Large intestine (tissue), 3 donors: ENCODE data around the gene CEP120. TPM values are rescaled to one million over a fixed set of nuclear protein-coding genes. Genes with fewer than 3 reads are reported as not detected.
A peak's percentile ranks its signal among the peaks of the same experiment; 100 is the strongest.

Source experiments
- DNase-seq, 2 donors: peaks; one replicate each; pipeline versions ENCODE4 v3.0.0 to v3.0.0-alpha.2; 2013
- H3K27ac ChIP-seq: one replicate; pipeline ENCODE4 v1.5.1; 2013; ENCODE audit warnings: low read length
- H3K27me3 ChIP-seq: 2 replicates; pipeline ENCODE4 v1.6.1; 2013; ENCODE audit warnings: low read length; ENCODE audit not compliant: control insufficient read depth, insufficient read depth
- H3K36me3 ChIP-seq: 2 replicates; pipeline ENCODE4 v1.6.1; 2013; ENCODE audit warnings: low read length; ENCODE audit not compliant: control insufficient read depth, insufficient read depth
- H3K4me1 ChIP-seq: one replicate; pipeline ENCODE4 v1.6.1; 2013; ENCODE audit warnings: low read length; ENCODE audit not compliant: control insufficient read depth, insufficient read depth
- H3K4me3 ChIP-seq: one replicate; pipeline ENCODE4 v1.5.1; 2013; ENCODE audit warnings: low read length
- H3K9me3 ChIP-seq: one replicate; pipeline ENCODE4 v1.6.1; 2013; ENCODE audit warnings: mild to moderate bottlenecking, low read depth, low read length, moderate library complexity; ENCODE audit not compliant: control insufficient read depth
- WGBS: methylation state at CpG from one replicate; pipeline ENCODE4 v1.1.5; 2013; ENCODE audit warnings: low lambda C conversion rate; ENCODE audit not compliant: insufficient coverage; 5-methylcytosine and 5-hydroxymethylcytosine counted together
- polyA plus RNA-seq: library from polyadenylated mRNA; unstranded; fragments of 120-200 nt; gene quantifications from one replicate; pipeline ENCODE4 v1.2.1, GENCODE V29; 2013

The CEP120 gene
- polyA plus RNA-seq, 1 donor: 12.2 TPM

- no peak overlapping the region for H3K4me3 ChIP-seq
These were observed 31.2 kb upstream of the CEP120 start for GRCh38 chr5:123454259-123454911.

GRCh38 chr5:123452401-123452800 is 29.2 kb upstream of the CEP120 start:
- no CpG with 5 or more reads among the region's 4 CpGs for WGBS
- H3K4me3 ChIP-seq: no peak overlapping the region
- no peak overlapping the region for H3K27ac ChIP-seq

More at GRCh38 chr5:123454259-123454911, 31.2 kb upstream of the CEP120 start:
- Histone ChIP-seq H3K9me3 (no peaks in the 10 kb centered on the region), H3K4me1 (peaks cover 16% of the 10 kb centered on the region), H3K36me3 (no peaks in the 10 kb centered on the region), H3K27me3 (no peaks in the 10 kb centered on the region), H3K27ac (no peak overlapping the region)
- no CpG with 5 or more reads among the region's 1 CpG for WGBS
- DNase-seq: peak in 1 of 2 donors; percentile 18

GRCh38 chr5:123451047-123451446 is 27.8 kb upstream of the CEP120 start:
- H3K4me3 ChIP-seq: no peak overlapping the region
- H3K27ac ChIP-seq: no peak overlapping the region
- H3K9me3 ChIP-seq: no peaks in the 10 kb centered on the region
- WGBS: no CpG with 5 or more reads among the region's 3 CpGs
- H3K4me1 ChIP-seq: peaks cover 15% of the 10 kb centered on the region
- no peak for DNase-seq
- H3K27me3 ChIP-seq: no peaks in the 10 kb centered on the region
- no peaks in the 10 kb centered on the region for H3K36me3 ChIP-seq

More at GRCh38 chr5:123452401-123452800, 29.2 kb upstream of the CEP120 start:
- H3K4me1 ChIP-seq: peaks cover 21% of the 10 kb centered on the region
- H3K27me3 ChIP-seq: no peaks in the 10 kb centered on the region
- no peak for DNase-seq
- no peaks in the 10 kb centered on the region for H3K36me3 ChIP-seq
- H3K9me3 ChIP-seq: no peaks in the 10 kb centered on the region

GRCh38 chr5:123450640-123451039 is 27.4 kb upstream of the CEP120 start:
- no peaks in the 10 kb centered on the region for H3K27me3 ChIP-seq
- peak in 1 of 2 donors; percentile 10 for DNase-seq
- H3K9me3 ChIP-seq: no peaks in the 10 kb centered on the region
- H3K36me3 ChIP-seq: no peaks in the 10 kb centered on the region
- peaks cover 11% of the 10 kb centered on the region for H3K4me1 ChIP-seq
- no peak overlapping the region for H3K27ac ChIP-seq
- no peak overlapping the region for H3K4me3 ChIP-seq

GRCh38 chr5:123450114-123450513 is 26.9 kb upstream of the CEP120 start:
- no peaks in the 10 kb centered on the region for H3K27me3 ChIP-seq
- H3K9me3 ChIP-seq: no peaks in the 10 kb centered on the region
- peaks cover 9% of the 10 kb centered on the region for H3K4me1 ChIP-seq
- no peaks in the 10 kb centered on the region for H3K36me3 ChIP-seq
- H3K27ac ChIP-seq: no peak overlapping the region
- WGBS: no CpG with 5 or more reads among the region's 1 CpG
- H3K4me3 ChIP-seq: no peak overlapping the region
- DNase-seq: no peak

GRCh38 chr5:123449424-123449974 is 26.3 kb upstream of the CEP120 start:
- Histone ChIP-seq H3K9me3 (no peaks in the 10 kb centered on the region), H3K36me3 (no peaks in the 10 kb centered on the region), H3K27ac (no peak overlapping the region), H3K4me1 (peaks cover 6% of the 10 kb centered on the region), H3K4me3 (no peak overlapping the region), H3K27me3 (no peaks in the 10 kb centered on the region)
- WGBS: 63% methylated on average over 1 of the region's 2 CpGs
- DNase-seq: no peak

GRCh38 chr5:123448743-123449142 is 25.5 kb upstream of the CEP120 start:
- no CpG with 5 or more reads among the region's 6 CpGs for WGBS
- no peak overlapping the region for H3K4me3 ChIP-seq
- H3K27me3 ChIP-seq: no peaks in the 10 kb centered on the region
- DNase-seq: no peak
- H3K27ac ChIP-seq: no peak overlapping the region
- H3K36me3 ChIP-seq: no peaks in the 10 kb centered on the region
- no peaks in the 10 kb centered on the region for H3K9me3 ChIP-seq
- H3K4me1 ChIP-seq: peaks cover 6% of the 10 kb centered on the region

- Histone ChIP-seq H3K4me1 (peaks cover 6% of the 10 kb centered on the region), H3K36me3 (no peaks in the 10 kb centered on the region), H3K27me3 (no peaks in the 10 kb centered on the region), H3K9me3 (no peaks in the 10 kb centered on the region), H3K27ac (no peak overlapping the region), H3K4me3 (no peak overlapping the region)
- 36% methylated on average over 3 of the region's 3 CpGs for WGBS
- DNase-seq: peak; percentile 45 to 83
These were observed 24.9 kb upstream of the CEP120 start for GRCh38 chr5:123448017-123448617.

GRCh38 chr5:123444016-123444415 is 20.8 kb upstream of the CEP120 start:
- H3K4me1 ChIP-seq: peaks cover 6% of the 10 kb centered on the region
- WGBS: no CpG with 5 or more reads among the region's 3 CpGs
- no peaks in the 10 kb centered on the region for H3K36me3 ChIP-seq
- H3K9me3 ChIP-seq: no peaks in the 10 kb centered on the region
- H3K4me3 ChIP-seq: no peak overlapping the region
- H3K27me3 ChIP-seq: no peaks in the 10 kb centered on the region
- no peak for DNase-seq
- no peak overlapping the region for H3K27ac ChIP-seq

- no CpG with 5 or more reads among the region's 1 CpG for WGBS
- Histone ChIP-seq H3K36me3 (no peaks in the 10 kb centered on the region), H3K4me1 (no peaks in the 10 kb centered on the region), H3K4me3 (no peak overlapping the region), H3K27me3 (no peaks in the 10 kb centered on the region), H3K9me3 (no peaks in the 10 kb centered on the region), H3K27ac (no peak overlapping the region)
- DNase-seq: no peak
These were observed 18.2 kb upstream of the CEP120 start for GRCh38 chr5:123441408-123441807.
